OCI-M2 (cell line): ENCODE data around the gene BSPRY.
A peak's percentile ranks its signal among the peaks of the same experiment; 100 is the strongest.

ENCODE experiments used
- DNase-seq: peaks from one replicate; lab custom pipeline; 2025; ENCODE audit not compliant: unreplicated experiment; lab: John Stamatoyannopoulos, UW

Gene BSPRY

DNA sequence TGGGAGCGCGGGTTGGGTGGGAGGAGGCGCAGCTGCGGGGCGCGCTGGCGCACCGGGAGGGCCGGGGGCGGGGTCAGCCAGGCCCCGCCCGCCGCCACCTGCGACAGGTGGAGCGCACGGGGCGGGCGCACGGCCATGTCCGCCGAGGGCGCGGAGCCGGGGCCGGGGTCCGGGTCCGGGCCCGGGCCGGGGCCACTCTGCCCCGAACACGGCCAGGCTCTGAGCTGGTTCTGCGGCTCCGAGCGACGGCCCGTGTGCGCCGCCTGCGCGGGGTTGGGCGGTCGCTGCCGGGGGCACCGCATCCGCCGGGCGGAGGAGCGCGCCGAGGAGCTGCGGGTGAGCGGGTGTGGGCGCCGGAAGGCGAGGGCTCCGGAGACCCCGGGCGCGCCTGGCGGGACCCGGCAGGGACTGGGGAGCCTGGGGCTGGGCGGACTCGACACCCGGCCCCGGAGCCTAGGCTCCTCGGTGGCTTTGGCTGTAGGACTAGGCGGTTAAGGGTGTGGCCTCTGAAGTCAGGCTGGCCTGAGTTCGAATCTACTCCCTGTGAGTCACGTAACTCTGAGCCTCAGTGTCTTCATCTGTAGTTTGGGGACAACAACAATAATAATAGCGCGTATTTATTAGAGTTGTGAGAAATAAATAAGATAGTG lies at the start of gene BSPRY:
TSS of gene BSPRY (plus strand) at position 97 of the 650 bp plus-strand sequence. CDS start at position 136, 39 bp downstream.
- no peak for DNase-seq

DNA sequence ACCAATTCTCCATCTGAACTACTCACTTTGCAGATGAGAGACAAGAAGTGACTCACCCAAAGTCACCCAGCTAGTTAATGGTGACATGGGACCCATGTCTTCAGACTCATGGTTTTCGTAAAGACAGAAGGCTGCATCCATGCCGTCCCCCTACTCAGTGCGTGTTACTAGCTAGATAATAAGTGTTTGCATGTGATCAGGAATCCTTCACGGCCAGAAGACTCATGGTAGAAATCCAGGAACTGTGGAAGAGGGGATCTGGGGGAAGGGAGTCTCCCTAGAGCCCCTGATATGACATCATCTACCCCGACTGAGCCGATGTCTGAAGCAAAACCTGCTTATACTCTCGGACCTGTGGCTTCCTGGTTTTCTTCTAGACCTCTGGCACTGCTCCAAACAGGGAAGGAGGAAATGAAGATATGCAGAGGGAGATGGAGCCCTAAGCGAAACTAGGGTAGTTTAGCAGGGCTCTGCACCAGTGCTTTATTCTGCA lies 49.5 kb upstream of the BSPRY start:
- no peak for DNase-seq

DNA sequence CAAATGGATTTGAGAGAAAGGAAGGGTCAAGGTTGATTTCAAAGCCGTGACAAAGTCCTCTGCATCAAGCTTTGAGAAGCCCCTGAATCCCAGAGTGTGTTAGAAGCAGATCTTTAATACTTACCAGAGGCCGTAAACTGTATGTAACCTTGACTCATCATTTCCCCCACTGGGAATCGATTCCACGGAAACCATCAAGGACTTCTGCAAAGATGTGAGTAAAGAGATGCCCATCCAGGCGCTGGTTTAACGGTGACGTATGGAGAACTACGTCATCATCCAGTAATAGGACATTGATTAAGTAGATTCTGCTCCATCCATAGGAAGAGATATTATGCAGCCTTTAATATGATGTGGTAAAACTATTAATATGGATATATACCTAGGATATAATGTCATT lies 47.8 kb upstream of the BSPRY start:
- DNase-seq = no peak

DNA sequence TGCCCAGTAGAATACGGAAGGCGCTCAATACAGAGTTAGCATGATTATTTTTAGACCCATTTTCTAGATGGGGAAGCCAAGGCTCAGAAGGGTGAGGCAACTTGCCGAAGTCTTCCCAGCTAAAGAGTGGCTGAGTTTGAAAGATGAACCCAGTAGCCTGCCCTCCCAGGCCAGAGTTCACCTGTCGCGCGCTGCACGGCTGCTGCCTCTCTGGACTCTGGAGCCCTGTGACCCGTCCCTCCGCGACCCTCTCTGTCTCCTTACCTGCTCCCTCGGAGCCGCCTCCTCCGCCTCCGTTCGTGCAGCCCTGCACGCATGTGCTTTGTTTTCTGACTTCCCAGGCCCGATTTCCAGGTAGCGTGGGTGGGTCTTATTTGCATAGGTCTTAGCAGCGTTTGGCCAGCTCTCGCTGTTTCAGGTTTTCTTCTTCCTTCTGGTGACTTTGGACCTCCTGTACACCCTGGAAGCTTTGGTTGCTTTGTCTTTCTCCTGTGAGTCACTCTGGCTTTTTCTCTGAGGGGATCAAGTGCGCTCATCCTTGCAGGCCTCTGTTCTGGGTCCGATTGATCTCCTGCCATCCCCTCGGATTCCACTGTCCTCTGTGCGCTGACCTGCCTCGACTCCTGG lies 46.4 kb upstream of the BSPRY start, which contains the start of gene RNF183:
TSS of gene RNF183 (minus strand) at position 585 of the 627 bp plus-strand sequence. CDS start 5,192 bp downstream, outside the sequence.
- no peak for DNase-seq

DNA sequence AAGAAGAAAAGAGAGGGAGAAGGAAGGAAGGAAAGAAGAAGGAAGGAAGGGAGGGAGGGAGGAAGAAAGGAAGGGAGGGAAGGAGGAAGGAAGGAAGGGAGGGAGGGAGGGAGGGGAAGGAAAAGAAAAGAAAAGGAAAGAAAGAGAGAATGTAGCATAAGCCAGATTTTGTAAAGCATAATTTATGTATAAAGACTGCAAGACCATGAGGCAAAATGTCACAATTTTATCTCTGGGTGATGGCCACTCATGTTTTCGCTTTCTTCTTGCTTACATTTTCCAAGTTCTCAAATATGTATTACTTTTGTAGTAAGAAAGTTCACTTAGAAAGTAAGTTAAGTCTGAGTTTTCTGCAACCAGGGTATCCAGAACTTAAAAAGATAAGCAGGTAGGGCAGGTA lies 42.8 kb upstream of the BSPRY start:
- DNase-seq = no peak

DNA sequence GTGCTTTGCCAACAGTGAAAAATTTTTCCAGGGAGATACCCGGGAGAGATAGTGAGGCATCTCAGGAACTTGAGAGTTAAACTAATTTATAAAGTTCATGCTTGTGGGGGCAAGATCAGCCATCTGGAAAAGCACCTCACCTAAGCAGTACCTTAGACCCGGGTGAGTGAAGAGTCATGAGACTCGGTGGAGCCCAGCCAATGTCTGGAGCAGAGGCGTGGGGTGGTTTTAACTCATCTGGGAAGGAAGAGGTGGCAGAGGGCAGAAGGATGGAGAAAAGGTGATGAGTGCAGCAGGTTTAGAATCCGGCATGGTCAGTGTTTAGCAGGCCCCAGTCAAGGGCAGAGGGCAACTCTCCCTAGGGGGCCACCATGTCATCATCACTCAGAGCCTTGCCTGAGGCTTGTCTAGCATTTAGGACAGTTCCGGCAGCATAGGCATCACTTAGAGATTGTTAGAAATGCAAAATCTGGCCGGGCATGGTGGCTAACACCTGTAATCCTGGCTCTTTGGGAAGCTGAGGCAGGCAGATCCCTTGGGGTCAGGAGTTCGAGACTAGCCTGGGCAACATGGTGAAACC lies 41.9 kb upstream of the BSPRY start:
- DNase-seq = no peak

DNA sequence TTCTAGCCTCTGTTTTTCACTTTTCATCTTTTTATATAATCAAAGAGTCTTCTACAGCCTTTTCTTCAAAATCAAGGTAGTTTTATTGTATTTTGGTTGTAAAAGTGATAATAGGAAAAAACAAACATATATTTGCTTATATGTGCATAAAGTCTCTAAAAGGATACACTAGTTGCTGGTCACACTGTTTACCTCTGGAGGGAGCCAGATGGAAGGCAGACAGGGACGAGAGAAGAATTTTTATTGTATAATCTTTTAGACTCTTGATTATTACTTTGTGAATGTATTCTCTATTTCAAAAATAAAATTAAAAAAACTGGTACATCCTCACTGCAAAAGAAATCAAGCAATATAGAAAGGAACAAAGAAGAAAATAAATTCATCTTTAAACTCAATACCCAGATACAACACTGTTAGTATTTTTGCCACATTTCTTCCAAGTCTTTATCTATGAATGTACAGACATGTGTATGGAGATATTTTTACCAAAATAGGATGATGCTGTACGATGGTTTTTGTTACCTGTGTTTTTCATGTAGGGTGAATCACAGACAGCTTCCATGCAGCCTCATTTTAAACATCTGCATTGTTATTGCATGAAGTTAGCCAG lies 40.0 kb upstream of the BSPRY start:
- DNase-seq = no peak

DNA sequence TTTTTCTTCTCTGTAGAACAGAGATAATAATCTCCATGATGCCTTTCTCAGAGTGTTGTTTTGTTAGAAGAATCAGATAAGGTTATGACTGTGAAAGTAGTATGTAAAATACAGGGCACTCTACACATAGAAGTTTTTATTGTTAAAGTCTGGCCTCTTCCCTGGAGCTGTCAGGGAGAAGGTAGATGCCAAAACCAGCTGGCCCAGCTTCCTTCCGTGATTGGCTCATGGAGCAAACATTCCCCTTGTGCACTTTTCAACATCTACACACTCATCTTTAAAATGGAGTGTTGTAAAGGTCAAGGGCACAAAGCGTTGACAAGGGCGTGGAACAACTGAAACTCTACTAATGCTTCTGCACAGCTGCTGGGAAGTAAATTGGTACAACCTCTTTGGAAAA lies 38.8 kb upstream of the BSPRY start:
- DNase-seq = no peak

DNA sequence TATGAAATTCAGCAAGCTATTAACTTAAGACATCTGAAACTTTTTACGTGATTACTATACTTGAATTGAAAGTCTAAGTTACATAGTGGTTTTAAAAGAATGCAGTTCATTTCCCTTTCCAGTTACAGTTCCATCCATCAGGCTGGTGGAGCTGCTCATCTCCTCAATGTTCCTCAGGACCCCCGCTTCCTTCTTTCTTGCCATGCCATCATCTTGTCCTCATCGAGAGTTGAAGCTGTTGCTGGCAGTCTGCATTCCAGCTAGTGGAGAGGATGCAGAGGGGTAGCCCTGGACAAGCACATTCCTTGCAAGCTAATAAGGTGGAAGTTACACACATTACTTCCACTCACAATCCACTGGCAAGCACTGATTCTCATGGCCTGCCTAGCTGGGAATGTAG lies 37.4 kb upstream of the BSPRY start:
- no peak for DNase-seq

DNA sequence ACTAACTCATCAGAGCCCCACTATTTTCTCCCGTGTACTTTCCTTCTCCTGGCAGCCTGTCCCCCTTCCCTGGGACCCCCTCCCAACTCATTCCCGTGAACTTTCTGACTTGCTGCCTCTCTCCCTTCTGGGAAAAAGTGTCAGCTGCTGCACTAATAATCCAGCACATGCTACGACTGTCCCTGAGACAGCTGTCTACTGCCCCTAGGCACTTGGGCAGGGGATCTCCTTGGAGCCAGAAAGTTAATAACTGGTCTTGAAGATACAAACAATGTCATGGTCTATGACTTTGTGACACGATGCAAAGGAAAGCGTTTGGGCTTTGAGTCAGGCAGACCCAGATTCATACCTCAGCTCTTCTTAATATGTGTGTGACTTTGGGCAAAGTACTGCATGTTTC lies 36.1 kb upstream of the BSPRY start:
- no peak for DNase-seq

DNA sequence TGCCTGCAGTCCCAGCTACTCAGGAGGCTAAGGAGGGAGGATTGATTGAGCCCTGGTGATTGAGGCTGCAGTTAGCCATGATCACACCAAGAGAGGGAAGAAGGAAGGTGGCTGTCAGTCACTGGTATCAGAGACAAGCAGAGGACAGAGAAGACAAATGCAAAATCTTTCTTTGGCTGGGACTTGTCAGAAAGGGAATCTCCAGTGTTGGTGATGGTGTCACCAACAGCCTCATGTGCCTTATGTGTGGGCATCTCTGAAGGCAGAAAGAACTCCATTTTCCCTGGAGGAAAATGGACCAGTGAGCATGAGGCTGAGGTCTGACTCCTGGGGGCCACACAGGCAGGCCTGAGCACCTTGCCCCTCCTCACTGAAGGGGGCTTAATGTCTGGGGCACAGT lies 34.1 kb upstream of the BSPRY start:
- no peak for DNase-seq

DNA sequence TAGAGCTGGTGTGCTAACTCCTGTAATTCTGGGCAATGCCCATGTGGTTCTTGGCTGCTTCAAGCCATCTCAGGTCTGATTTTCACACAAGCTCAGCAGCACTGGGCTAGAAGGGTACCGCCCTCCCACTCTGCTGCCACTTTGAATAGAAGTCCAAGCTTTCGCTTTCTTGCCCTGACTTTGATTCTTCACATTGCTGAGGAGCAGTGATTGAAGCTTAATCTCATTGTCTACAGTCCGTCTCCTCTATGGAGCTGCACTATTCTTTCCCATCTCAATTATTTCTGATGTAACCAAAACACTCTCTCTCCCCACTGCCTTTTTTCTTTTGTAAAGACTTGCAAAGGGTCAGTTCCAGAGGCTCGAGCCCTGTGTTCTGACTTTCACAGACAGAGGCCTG lies 33.3 kb upstream of the BSPRY start:
- DNase-seq = no peak

DNA sequence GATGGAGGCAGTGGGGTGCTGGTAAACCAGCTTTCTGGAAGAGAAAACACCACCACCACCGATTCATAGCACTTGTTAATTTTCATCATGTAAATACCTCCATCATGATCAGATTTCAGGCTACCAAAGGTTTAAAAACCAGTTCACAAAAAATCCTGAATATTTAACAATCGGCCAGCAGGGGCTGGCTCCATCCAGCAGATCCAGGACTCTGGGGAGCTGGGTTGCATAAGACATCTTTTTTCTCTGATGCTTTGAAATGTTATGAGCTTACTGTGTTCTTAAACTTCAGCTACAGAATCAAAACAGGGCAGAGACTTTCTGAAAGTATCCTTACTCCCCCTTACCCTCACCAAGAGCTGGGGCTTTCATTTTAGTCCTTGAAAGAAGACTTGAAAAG lies 31.6 kb upstream of the BSPRY start:
- no peak for DNase-seq

DNA sequence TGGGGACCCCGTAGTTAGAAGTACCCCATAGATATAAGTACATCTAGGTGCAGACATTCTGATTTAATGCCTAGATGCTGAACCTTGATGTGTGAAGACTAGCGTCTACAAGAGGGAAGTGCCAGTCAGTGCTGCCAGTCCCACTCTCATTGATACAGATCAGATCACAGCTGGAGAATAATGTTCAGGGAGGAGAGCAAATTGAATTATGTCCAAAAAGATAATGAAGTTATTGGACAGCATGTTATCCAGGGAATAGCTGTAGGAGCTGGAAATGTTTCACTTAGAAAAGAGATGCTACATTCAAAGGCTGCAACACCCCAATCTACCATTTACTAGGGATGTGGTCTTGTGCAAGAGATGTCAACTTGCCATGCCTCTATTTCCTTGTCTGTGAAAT lies 30.3 kb upstream of the BSPRY start:
- DNase-seq = no peak

DNA sequence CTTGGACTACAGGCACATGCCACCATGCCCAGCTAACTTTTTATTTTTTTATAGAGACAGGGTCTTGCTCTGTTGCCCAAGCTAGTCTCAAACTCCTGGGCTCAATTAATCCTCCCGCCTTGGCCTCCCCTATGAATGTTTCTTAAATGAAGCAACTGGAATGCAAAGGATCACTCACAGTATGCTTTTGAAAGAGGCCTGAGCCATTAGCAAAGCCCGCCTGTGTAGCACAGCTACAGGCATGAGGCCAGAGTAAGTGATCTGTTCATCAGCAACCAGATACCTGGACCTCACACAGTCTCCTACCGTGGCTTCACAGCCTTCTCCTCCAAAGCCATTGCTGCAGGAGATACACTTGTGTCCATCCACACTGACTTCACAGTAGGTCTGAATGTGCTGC lies 29.3 kb upstream of the BSPRY start:
- DNase-seq = no peak

DNA sequence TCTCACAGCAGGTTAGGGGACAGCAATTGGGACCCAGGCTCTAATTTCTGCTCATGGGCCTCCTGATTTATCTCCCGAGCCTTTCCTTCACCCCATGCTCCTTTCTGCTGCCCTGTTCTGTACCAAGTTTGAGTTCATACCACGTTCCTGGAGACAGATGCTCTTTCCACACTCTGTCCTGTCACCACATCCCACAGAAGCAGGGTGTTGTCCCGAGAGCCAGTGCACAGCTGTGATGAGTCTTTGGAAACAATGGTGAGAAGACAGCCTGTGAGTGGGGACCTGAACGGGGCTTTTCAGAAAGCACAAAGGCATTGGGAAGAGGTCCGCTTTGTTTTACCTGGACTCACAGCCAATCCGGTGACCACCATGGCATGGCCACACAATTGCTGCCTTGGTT lies 26.7 kb upstream of the BSPRY start:
- no peak for DNase-seq

DNA sequence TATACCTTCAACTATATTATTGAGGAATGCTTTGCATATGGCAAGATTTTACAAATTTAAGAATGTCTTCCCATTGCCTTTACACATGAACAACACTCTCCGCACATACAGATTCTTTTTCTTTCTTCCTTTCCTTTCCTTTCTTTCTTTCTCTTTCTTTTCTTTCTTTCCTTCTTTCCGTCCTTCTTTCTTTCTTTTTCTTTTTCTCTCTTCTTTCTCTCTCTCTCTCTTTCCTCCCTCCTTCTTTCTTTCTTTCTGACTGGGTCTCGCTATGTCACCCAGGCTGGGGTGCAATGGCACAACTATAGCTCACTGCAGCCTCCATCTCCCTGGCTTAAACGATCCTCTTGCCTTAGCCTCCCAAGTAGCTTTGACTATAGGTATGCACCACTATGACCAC lies 23.1 kb upstream of the BSPRY start:
- no peak for DNase-seq

DNA sequence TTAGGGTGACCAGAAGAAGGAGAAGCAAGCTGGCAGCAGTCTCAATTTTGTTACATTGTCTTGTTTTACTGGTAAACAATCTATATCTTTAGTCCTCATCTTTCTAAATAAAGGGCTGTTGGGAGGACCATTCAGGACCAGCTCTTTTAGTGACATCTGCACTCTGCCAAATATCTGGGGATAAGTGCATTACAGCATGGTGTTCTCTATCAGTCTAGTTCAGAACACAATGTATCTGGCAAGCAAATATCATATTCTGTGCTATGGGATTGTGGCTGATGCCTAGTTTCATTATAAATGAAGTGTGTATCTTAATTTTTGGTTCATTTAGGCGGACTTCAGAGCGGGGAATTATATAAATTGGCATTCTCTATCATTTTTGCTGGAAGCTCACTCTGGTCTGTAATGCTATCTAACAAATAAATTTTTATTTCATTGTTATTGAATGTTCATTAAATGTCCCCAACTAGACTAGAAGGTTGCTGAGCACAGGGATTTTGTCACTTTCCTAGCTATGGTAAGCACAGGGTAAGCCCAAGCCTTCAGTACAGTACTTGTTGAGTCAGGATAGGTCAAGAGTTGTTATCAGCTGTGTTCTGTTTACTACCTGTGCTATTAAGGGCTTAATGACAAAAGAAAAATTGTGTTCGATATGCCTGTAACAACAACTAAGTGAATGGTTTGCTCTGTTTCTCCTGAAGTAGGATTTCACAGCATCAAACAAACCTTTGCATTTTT lies 21.1 kb upstream of the BSPRY start:
- no peak for DNase-seq

DNA sequence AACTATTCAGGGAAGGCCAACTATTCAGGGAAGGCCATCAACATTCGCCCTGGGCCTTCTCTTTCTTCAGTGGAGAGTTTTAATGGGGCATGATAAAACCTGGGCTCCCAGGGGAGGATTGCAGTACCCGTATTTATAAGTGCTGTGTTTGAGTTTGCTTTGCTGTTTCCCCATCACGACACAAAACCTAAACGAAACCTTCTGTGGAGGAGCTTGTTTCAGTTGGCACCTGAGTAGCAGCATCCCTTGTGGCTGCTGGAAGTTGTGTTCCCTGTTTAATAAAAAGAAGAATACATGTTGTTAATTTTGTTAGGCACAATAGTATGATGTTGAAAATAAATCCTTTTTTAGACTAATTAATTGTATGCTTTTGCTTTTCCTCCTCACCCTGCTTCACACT lies 17.6 kb upstream of the BSPRY start:
- DNase-seq = no peak

DNA sequence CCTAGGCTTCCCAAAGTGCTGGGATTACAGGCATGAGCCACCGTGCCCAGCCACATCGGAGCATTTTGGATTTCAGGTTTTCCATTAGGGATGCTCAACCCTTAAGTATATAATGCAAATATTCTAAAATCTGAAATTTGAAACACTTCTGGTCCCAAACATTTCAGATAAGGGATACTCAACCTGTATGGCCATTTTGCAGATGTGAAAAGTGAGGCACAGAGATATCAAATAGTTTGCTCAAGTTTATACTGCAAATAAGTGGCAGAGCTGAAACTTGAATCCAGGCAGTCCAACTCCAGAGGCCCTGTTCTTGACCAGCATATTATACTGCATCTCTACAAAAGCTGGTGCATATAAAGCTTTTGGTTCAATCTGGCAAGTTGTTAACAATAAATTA lies 11.6 kb upstream of the BSPRY start:
- DNase-seq = no peak

DNA sequence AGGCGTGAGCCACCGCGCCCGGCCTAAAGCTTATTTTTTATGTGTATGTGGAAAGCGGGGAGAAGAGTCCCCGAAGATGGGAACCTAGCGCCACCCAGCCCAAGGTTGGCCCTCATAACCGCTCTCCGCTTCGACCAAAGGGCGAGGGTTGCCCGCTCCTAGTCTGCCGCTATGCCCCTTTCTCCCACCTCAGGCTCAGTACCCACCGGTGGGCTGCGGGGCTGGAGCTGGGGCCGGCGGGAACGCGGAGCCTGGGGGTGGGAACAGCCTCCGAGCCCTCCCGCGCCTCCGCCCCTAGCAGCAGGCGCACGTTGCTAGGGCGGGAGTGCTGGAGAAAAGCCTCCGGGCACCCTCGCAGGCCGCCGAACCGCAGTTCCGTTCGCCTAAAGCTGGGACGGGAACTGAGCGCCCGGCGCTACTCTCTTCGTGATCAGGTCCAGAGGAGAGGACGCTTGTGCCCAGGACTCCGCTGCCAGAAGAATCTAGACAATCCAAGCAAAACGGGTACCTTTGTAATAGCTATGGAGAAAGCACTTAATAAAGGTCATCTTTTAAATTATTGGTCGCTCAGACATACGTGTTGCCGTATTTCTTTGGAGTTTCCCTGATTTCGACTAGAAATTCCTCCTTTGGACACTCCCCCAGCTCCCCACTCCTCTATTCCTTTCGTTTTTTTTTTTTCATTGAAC lies 9.2 kb upstream of the BSPRY start, which contains the start of gene WDR31:
TSS of gene WDR31 (minus strand) at position 265 of the 689 bp plus-strand sequence. CDS start 8,253 bp downstream, outside the sequence.
- DNase-seq = peak; percentile 30
